HG03095 (cell line): Measurements from ENCODE around the gene PHC3.
A peak's percentile ranks its signal among the peaks of the same experiment; 100 is the strongest.
"Not testable (repeated sequence)": the region's sequence is repeated elsewhere in the genome, so short reads cannot be mapped to it uniquely, and the experiment has no call there.

ENCODE experiments used
- ATAC-seq: cut with Tn5 transposase; IDR thresholded peaks from one replicate; pipeline ENCODE4 v1.9.1; 2021; ENCODE audit warnings: moderate library complexity; ENCODE audit not compliant: unreplicated experiment

The PHC3 gene

DNA sequence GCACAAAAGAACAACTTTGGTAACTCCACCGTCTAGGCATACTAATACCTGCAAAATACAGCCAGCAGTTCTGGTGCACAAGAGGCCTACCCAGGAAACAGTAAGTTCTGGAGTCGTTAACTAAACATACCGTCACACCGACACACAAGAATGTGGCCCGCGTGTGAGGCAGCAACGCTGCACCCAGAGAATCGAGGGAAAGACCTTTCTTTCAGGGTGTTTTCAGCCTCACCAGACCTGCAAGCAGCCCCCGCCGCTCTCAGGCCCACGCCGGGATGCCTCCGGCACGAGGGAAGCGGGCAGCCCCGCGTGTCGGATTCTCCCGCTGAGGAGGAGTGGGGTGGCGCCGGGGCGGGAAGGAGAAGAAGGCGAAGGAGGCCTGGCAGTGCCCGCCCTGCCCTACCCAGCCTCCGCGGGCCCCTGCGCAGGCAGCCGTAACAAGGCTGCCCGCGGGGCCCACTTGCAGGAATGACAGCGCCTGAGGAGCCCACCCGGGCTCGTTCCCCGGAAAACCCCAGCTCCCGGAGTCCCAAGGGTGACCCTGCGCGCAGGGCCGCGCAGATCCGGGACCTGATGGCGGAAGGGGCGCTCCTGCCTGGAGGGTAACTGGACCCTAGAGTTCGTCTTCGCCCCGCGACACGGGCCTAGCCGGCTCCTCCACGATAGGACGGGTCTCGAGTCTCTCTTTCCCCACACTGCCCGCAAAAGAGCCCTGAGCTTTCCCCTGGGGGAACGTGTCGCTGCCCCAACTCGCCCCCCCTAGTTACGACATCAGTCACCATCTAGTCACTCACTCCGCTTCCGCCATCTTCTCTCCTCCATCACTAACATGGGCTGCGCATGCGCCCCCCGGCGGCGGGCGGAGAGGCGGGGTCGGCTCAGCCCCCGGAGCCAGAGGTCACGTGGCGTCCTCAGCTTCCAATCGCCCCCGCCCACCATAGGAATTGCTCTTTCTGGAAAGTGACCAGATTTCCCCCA lies at the start of gene PHC3:
Gene PHC3, minus strand, starts transcription at position 826 of the 978 bp plus-strand sequence. Its CDS starts 18 bp downstream, at position 808.
- ATAC-seq: peak; percentile 81

DNA sequence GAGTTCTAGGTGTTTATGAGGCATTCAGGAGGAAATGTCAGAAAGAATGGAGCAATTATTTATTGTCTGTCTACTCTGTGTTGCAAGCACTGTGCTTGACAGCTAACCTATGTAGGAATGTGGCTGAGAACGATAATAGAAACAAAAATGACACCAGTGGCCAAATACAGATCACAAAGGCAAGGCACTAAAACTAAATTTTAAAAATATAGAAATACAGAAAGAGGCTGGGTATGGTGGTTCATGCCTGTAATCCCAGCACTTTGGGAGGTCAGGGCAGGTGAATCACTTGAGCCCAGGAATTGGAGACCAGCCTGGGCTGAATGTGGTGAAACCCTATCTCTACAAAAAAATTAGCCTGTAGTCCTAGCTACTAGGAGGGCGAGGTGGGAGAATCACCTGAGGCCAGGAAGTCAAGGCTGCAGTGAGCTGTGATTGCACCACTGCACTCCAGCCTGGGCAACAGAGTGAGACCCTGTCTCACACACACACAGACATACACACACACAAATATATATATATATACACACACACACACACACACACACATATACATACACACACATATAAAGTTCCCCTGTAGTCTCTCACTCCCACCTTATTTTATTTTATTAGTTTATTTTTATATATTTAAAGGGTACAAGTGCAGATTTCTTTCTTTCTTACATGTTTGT lies 46.7 kb upstream of the PHC3 start:
- no peak for ATAC-seq

- no peak for ATAC-seq
These were observed 45.0 kb upstream of the PHC3 start for GRCh38 chr3:170226426-170226960.

GRCh38 chr3:170225166-170225565 lies 43.6 kb upstream of the PHC3 start:
- ATAC-seq: no peak

- ATAC-seq: peak; percentile 23
These were observed 41.4 kb upstream of the PHC3 start for GRCh38 chr3:170222647-170223541.

- ATAC-seq: peak; percentile 97
These were observed 40.6 kb upstream of the PHC3 start, which contains the start of gene PRKCI for GRCh38 chr3:170221924-170222646. Gene PRKCI, plus strand, starts transcription at chr3:170222424. Its CDS starts 246 bp downstream, at chr3:170222670.

- no peak for ATAC-seq
These were observed 39.3 kb upstream of the PHC3 start for GRCh38 chr3:170220871-170221270.

GRCh38 chr3:170219850-170220249 lies 38.3 kb upstream of the PHC3 start:
- ATAC-seq: no peak

- ATAC-seq: no peak
These were observed 30.1 kb upstream of the PHC3 start for GRCh38 chr3:170211668-170212067.

DNA sequence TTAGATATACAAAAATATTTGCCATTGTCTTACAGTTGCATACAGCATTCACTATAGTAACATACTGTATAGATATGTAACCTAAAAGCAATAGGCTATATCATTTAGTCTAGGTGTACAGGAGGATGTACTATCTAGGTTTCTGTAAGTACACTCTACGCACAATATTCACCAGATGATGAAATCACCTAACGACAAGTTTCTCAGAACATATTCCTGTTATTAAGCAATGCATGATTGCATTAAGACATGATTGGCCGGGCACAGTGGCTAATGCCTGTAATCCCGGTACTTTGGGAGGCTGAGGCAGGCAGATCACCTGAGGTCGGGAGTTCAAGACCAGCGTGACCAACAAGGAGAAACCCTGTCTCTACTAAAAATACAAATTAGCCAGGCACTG lies 26.2 kb upstream of the PHC3 start:
- ATAC-seq: no peak

DNA sequence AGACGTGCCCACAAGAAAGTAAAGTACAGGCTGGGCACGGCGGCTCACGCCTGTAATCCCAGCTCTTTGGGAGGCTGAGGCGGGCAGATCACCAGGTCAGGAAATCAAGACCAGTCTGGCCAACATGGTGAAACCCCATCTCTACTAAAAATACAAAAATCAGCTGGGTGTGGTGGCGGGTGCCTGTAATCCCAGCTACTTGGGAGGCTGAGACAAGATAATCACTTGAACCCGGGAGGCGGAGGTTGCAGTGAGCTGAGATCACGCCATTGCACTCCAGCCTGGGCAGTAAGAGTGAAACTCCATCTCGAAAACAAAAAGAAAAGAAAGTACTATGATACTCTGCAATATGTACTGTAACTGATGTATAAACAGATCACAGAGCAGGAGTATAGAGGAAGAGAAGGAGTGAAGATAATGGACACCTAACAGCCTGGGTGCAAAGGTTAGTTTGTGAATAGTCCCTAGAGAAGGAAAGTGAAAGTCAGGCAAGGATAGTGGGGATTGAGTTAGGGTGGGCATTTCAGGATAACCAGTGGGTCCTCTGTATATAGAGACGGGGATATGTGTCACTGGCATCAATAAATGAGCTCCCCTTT lies 24.7 kb upstream of the PHC3 start:
- ATAC-seq: not testable (repeated sequence)

GRCh38 chr3:170205302-170205701 lies 23.8 kb upstream of the PHC3 start:
- ATAC-seq: no peak

DNA sequence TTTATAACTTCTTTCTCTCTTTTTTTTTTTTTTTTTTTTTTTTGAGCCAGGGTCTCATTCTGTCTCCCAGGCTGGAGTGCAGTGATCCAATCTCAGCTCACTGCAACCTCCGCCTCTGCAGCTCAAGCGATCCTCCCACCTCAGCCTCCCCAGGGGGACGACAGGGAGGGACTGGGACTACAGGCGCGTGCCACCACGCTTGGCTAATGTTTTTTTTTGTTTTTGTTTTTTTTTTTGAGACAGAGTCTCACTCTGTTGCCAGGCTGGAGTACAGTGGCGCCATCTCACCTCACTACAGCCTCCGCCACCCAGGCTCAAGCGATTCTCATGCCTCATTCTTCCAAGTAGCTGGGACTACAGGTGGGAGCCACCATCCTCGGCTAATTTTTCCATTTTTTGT lies 23.0 kb upstream of the PHC3 start:
- no peak for ATAC-seq

- no peak for ATAC-seq
These were observed 22.5 kb upstream of the PHC3 start for GRCh38 chr3:170204023-170204472.

GRCh38 chr3:170203457-170203856 lies 21.9 kb upstream of the PHC3 start:
- ATAC-seq: no peak

DNA sequence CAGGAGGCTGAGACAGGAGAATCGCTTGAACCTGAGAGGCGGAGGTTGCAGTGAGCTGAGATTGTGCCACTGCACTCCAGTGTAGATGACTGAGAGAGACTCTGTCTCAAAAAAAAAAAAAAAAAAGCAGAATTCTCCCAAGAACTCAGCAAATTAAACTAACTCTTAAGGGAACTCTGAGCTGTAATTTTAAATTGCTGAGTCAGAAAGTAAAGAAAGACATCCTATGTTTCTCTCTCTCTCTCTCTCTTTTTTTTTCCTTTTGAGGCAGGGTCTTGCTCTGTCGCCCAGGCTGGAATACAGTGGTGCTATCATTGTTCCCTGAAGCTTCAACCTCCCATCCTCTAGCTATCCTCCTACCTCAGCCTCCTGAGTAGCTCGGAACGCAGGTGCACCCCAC lies 20.0 kb upstream of the PHC3 start:
- ATAC-seq: no peak

DNA sequence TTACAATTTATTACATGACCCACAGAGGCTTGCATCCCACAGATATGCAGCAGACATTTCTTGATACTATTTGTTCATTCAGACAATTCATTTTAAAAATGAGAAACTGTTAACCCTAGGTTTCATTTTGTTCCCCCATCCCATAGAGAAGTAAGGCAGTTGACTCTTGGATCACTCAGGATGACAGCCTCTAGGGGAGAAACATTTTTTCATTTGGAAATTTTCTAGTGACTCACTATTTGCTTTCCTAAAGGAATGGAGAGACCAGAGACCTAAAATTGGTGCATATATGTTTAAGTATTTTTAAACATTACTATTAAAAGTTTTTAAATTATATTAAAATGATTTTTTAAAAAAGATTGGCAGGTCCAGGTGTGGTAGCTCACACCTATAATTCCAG lies 19.5 kb upstream of the PHC3 start:
- no peak for ATAC-seq

DNA sequence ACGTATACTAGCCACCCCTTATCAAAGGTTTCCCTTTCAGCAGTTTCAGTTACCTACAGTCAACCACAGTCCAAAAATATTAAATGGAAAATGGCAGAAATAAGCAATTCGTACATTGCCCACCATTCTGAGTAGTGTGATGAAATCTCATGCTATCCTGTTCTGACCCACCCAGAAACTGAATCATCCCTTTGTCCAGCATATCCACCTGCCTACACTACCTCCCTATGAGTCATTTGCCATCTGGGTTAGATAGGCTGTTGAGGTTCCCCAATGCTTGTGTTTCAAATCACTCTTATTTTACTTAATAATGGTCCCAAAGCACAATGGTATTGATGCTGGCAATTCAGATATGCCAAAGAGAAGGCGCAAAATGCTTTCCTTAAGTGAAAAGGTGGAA lies 15.3 kb upstream of the PHC3 start:
- no peak for ATAC-seq

DNA sequence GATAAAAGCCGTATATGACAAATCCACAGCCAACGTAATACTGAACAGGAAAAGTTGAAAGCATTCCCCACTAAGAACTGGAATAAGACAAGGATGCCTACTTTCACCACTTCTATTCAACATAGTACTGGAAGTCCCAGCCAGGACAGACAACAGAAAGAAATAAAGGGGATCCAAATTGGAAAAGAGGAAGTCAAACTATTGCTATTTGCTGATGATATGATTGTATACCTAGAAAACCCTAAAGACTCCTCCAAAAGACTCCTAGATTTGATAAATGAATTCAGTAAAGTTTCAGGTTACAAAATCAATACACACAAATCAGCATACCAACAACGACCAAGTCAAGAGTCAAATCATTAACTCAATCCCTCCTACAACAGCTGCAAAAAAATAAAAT lies 14.2 kb upstream of the PHC3 start:
- ATAC-seq: not testable (repeated sequence)
